ENCODE measurements around the gene SYNJ2. TPM values are rescaled to one million over a fixed set of nuclear protein-coding genes. Genes with fewer than 3 reads are reported as not detected.
"Not testable (repeated sequence)": the region's sequence is repeated elsewhere in the genome, so short reads cannot be mapped to it uniquely, and the experiment has no call there.

The SYNJ2 gene
- polyA plus RNA-seq, result 1 to 10 TPM; 5.7 to 8.1 TPM

GRCh38 chr6:157981395-157982101 is at the start of gene SYNJ2:
Gene SYNJ2, plus strand, starts transcription at chr6:157981863. Its CDS starts 99 bp downstream, at chr6:157981962.
- Histone ChIP-seq H3K36me3 (ENCODE audit: control insufficient read depth in 2 of 2, insufficient read depth in 2 of 2, low read length in 1 of 2) (no peaks in the 10 kb centered on the region), H3K4me3 (ENCODE audit: low read depth in 1 of 2, low read length in 2 of 2) (peak within 1 kb of the TSS; percentile 89 to 98), H3K4me1 (ENCODE audit: control insufficient read depth in 2 of 2, insufficient read depth in 2 of 2, low read length in 1 of 2) (peaks cover 2 to 14% of the 10 kb centered on the region in 2 donors), H3K27ac (ENCODE audit: low read depth in 2 of 2, low read length in 1 of 2) (peak within 1 kb of the TSS; percentile 40 to 86), H3K9me3 (ENCODE audit: control insufficient read depth in 2 of 2, insufficient read depth in 1 of 2, low read depth in 1 of 2, low read length in 1 of 2) (no peaks in the 10 kb centered on the region), H3K27me3 (ENCODE audit: control insufficient read depth in 1 of 2, insufficient read depth in 2 of 2, low read length in 2 of 2) (no peaks in the 10 kb centered on the region)
- 1% methylated on average over 47 to 86 of the region's 86 CpGs for WGBS, 2 donors

GRCh38 chr6:157935786-157936185 is 45.9 kb upstream of the SYNJ2 start:
- H3K27me3 ChIP-seq (ENCODE audit: control insufficient read depth in 1 of 2, insufficient read depth in 2 of 2, low read length in 2 of 2), result no peaks in the 10 kb centered on the region
- H3K27ac ChIP-seq (ENCODE audit: low read depth in 2 of 2, low read length in 1 of 2), result no peak overlapping the region
- H3K4me1 ChIP-seq (ENCODE audit: control insufficient read depth in 2 of 2, insufficient read depth in 2 of 2, low read length in 1 of 2), result no peaks in the 10 kb centered on the region
- WGBS, 2 donors, result 61 to 73% methylated on average over 2 of the region's 2 CpGs
- no peak overlapping the region for H3K4me3 ChIP-seq (ENCODE audit: low read depth in 1 of 2, low read length in 2 of 2)
- H3K36me3 ChIP-seq (ENCODE audit: control insufficient read depth in 2 of 2, insufficient read depth in 2 of 2, low read length in 1 of 2), result peaks cover 4 to 23% of the 10 kb centered on the region in 2 donors
- no peaks in the 10 kb centered on the region for H3K9me3 ChIP-seq (ENCODE audit: control insufficient read depth in 2 of 2, insufficient read depth in 1 of 2, low read depth in 1 of 2, low read length in 1 of 2)

- Histone ChIP-seq H3K27ac (ENCODE audit: low read depth in 2 of 2, low read length in 1 of 2) (no peak overlapping the region), H3K4me3 (ENCODE audit: low read depth in 1 of 2, low read length in 2 of 2) (no peak overlapping the region), H3K4me1 (ENCODE audit: control insufficient read depth in 2 of 2, insufficient read depth in 2 of 2, low read length in 1 of 2) (no peaks in the 10 kb centered on the region), H3K36me3 (ENCODE audit: control insufficient read depth in 2 of 2, insufficient read depth in 2 of 2, low read length in 1 of 2) (peaks cover 4 to 27% of the 10 kb centered on the region in 2 donors), H3K27me3 (ENCODE audit: control insufficient read depth in 1 of 2, insufficient read depth in 2 of 2, low read length in 2 of 2) (no peaks in the 10 kb centered on the region), H3K9me3 (ENCODE audit: control insufficient read depth in 2 of 2, insufficient read depth in 1 of 2, low read depth in 1 of 2, low read length in 1 of 2) (no peaks in the 10 kb centered on the region)
- 85 to 90% methylated on average over 3 of the region's 3 CpGs for WGBS, 2 donors
Observed at GRCh38 chr6:157937318-157937717, 44.3 kb upstream of the SYNJ2 start.

- Histone ChIP-seq H3K27me3 (ENCODE audit: control insufficient read depth in 1 of 2, insufficient read depth in 2 of 2, low read length in 2 of 2) (no peaks in the 10 kb centered on the region), H3K36me3 (ENCODE audit: control insufficient read depth in 2 of 2, insufficient read depth in 2 of 2, low read length in 1 of 2) (peaks cover 3 to 27% of the 10 kb centered on the region in 2 donors)
Observed at GRCh38 chr6:157937916-157938315, 43.7 kb upstream of the SYNJ2 start.

GRCh38 chr6:157940375-157941036 is 41.2 kb upstream of the SYNJ2 start:
- H3K27me3 ChIP-seq (ENCODE audit: control insufficient read depth in 1 of 2, insufficient read depth in 2 of 2, low read length in 2 of 2); H3K4me3 ChIP-seq (ENCODE audit: low read depth in 1 of 2, low read length in 2 of 2); H3K4me1 ChIP-seq (ENCODE audit: control insufficient read depth in 2 of 2, insufficient read depth in 2 of 2, low read length in 1 of 2); H3K9me3 ChIP-seq (ENCODE audit: control insufficient read depth in 2 of 2, insufficient read depth in 1 of 2, low read depth in 1 of 2, low read length in 1 of 2): not testable (repeated sequence)
- peak overlapping the region in 1 of 2 donors; percentile 49 for H3K27ac ChIP-seq (ENCODE audit: low read depth in 2 of 2, low read length in 1 of 2)
- H3K36me3 ChIP-seq (ENCODE audit: control insufficient read depth in 2 of 2, insufficient read depth in 2 of 2, low read length in 1 of 2), result peaks cover 3 to 34% of the 10 kb centered on the region in 2 donors
- 74 to 79% methylated on average over 12 of the region's 12 CpGs for WGBS, 2 donors

More at GRCh38 chr6:157937916-157938315, 43.7 kb upstream of the SYNJ2 start:
- Histone ChIP-seq H3K9me3 (ENCODE audit: control insufficient read depth in 2 of 2, insufficient read depth in 1 of 2, low read depth in 1 of 2, low read length in 1 of 2) (no peaks in the 10 kb centered on the region), H3K4me3 (ENCODE audit: low read depth in 1 of 2, low read length in 2 of 2) (no peak overlapping the region), H3K4me1 (ENCODE audit: control insufficient read depth in 2 of 2, insufficient read depth in 2 of 2, low read length in 1 of 2) (no peaks in the 10 kb centered on the region), H3K27ac (ENCODE audit: low read depth in 2 of 2, low read length in 1 of 2) (no peak overlapping the region)
- 95% methylated on average over 6 of the region's 6 CpGs for WGBS, 2 donors

DNA sequence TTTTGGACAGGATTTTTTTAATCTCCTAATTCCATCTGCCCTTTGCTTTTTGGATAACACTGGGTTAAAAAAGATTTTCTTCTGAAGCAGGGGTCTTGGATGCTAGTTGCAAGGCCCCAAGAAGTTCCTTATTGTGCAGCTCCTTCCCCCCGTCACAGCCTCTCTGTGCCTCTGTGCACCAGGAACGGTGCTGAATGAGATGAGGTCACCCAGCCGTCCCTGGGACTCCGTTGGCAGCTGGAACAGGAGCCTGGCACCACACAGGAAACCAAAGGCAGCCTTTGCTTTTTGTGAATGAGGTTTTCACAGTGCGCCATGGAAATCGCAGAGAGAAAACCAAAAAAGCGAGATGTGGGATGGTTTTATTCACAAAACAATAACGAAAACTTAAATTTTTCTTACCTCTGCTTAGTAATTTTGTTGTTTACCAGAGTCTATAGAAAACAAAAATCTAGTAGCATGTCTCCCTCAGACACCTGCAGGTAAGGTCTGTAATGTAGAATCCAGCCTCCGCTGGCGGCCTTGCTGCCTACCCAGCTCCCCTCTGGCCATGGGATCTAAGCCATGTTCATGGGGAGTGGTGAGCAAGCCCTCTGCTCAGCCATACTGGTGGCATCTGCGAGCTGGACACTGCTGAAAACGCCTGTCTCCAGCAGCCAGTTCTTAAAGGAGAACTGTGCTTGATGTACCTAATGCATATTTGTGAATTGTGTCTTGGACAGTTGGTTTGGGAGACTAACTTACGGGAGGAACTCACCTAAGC is 40.4 kb upstream of the SYNJ2 start:
- H3K9me3 ChIP-seq (ENCODE audit: control insufficient read depth in 2 of 2, insufficient read depth in 1 of 2, low read depth in 1 of 2, low read length in 1 of 2), result no peaks in the 10 kb centered on the region
- H3K27ac ChIP-seq (ENCODE audit: low read depth in 2 of 2, low read length in 1 of 2), result no peak overlapping the region
- H3K27me3 ChIP-seq (ENCODE audit: control insufficient read depth in 1 of 2, insufficient read depth in 2 of 2, low read length in 2 of 2), result no peaks in the 10 kb centered on the region
- 84 to 88% methylated on average over 13 of the region's 13 CpGs for WGBS, 2 donors
- H3K4me1 ChIP-seq (ENCODE audit: control insufficient read depth in 2 of 2, insufficient read depth in 2 of 2, low read length in 1 of 2), result no peaks in the 10 kb centered on the region
- no peak overlapping the region for H3K4me3 ChIP-seq (ENCODE audit: low read depth in 1 of 2, low read length in 2 of 2)
- H3K36me3 ChIP-seq (ENCODE audit: control insufficient read depth in 2 of 2, insufficient read depth in 2 of 2, low read length in 1 of 2), result peaks cover 3 to 31% of the 10 kb centered on the region in 2 donors

DNA sequence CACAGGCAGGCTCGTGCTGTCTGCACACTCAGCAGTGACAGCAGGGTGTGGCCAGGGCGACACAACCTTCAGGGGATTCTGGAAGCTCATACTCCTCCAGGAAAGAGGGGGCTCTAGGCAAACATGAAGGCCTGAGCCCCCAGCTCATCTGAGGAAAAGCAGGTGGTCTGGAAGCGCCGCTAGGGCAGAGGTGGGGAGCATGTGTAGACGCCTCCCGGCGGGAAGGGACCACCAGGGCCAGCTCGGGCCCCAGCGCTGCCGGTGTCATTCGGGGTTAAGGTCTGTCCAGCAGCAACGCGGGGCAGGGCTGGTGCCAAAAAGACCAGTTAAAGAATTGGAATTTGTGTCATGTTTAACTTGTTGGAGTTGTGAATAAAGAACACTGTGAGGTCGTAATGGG is 39.3 kb upstream of the SYNJ2 start:
- Histone ChIP-seq H3K27me3 (ENCODE audit: control insufficient read depth in 1 of 2, insufficient read depth in 2 of 2, low read length in 2 of 2) (no peaks in the 10 kb centered on the region), H3K36me3 (ENCODE audit: control insufficient read depth in 2 of 2, insufficient read depth in 2 of 2, low read length in 1 of 2) (peaks cover 3 to 29% of the 10 kb centered on the region in 2 donors), H3K27ac (ENCODE audit: low read depth in 2 of 2, low read length in 1 of 2) (no peak overlapping the region), H3K4me3 (ENCODE audit: low read depth in 1 of 2, low read length in 2 of 2) (no peak overlapping the region), H3K4me1 (ENCODE audit: control insufficient read depth in 2 of 2, insufficient read depth in 2 of 2, low read length in 1 of 2) (no peaks in the 10 kb centered on the region), H3K9me3 (ENCODE audit: control insufficient read depth in 2 of 2, insufficient read depth in 1 of 2, low read depth in 1 of 2, low read length in 1 of 2) (no peaks in the 10 kb centered on the region)
- 90 to 91% methylated on average over 14 of the region's 14 CpGs for WGBS, 2 donors

DNA sequence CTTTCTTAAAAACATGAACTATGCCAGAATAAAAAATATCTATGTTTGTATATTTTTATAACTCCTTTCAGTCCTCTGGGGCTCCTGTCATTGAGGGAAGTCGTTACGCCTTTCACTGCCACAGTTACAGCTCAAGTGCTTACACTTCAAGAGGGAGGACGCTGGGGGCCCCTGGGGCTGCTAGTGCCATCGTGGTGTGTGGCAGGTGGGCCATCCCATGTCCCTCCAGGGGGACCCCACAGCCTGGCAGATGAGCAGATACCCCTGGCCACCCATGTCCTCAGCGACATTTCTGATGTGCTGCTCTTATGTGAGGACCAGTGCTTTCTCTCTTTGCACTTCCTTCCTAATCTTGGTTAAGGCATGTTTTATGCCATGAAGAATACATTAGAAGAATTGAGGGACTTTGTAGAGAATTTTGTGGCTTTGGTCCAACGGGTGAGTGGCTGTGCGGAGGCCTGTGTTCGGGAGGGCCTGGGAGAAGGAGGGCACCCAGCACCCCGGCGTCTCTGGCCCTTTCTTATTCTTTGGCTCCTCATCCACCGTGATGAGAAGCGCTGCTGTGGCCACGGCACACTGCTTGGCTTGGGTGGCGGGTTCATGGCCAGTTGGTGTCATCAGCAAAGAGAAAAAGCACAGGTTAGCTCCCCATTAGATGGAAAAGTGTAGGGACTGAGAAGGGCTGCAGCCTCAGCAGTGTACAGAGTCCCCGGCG is 38.3 kb upstream of the SYNJ2 start:
- H3K27ac ChIP-seq (ENCODE audit: low read depth in 2 of 2, low read length in 1 of 2), result no peak overlapping the region
- H3K27me3 ChIP-seq (ENCODE audit: control insufficient read depth in 1 of 2, insufficient read depth in 2 of 2, low read length in 2 of 2), result no peaks in the 10 kb centered on the region
- H3K4me3 ChIP-seq (ENCODE audit: low read depth in 1 of 2, low read length in 2 of 2), result no peak overlapping the region
- H3K9me3 ChIP-seq (ENCODE audit: control insufficient read depth in 2 of 2, insufficient read depth in 1 of 2, low read depth in 1 of 2, low read length in 1 of 2), result peaks cover 0 to 2% of the 10 kb centered on the region in 2 donors
- 94 to 95% methylated on average over 16 of the region's 16 CpGs for WGBS, 2 donors
- H3K4me1 ChIP-seq (ENCODE audit: control insufficient read depth in 2 of 2, insufficient read depth in 2 of 2, low read length in 1 of 2), result no peaks in the 10 kb centered on the region
- H3K36me3 ChIP-seq (ENCODE audit: control insufficient read depth in 2 of 2, insufficient read depth in 2 of 2, low read length in 1 of 2), result peaks cover 7 to 29% of the 10 kb centered on the region in 2 donors

GRCh38 chr6:157943964-157944283 is 37.7 kb upstream of the SYNJ2 start:
- 96 to 97% methylated on average over 15 of the region's 15 CpGs for WGBS, 2 donors
- H3K27ac ChIP-seq (ENCODE audit: low read depth in 2 of 2, low read length in 1 of 2), result no peak overlapping the region
- no peak overlapping the region for H3K4me3 ChIP-seq (ENCODE audit: low read depth in 1 of 2, low read length in 2 of 2)
- H3K4me1 ChIP-seq (ENCODE audit: control insufficient read depth in 2 of 2, insufficient read depth in 2 of 2, low read length in 1 of 2), result no peaks in the 10 kb centered on the region
- no peaks in the 10 kb centered on the region for H3K27me3 ChIP-seq (ENCODE audit: control insufficient read depth in 1 of 2, insufficient read depth in 2 of 2, low read length in 2 of 2)
- peaks cover 0 to 2% of the 10 kb centered on the region in 2 donors for H3K9me3 ChIP-seq (ENCODE audit: control insufficient read depth in 2 of 2, insufficient read depth in 1 of 2, low read depth in 1 of 2, low read length in 1 of 2)
- peaks cover 7 to 29% of the 10 kb centered on the region in 2 donors for H3K36me3 ChIP-seq (ENCODE audit: control insufficient read depth in 2 of 2, insufficient read depth in 2 of 2, low read length in 1 of 2)
